ENCODE measurements around the gene STPG3. TPM values are rescaled to one million over a fixed set of nuclear protein-coding genes. Genes with fewer than 3 reads are reported as not detected.
A peak's percentile ranks its signal among the peaks of the same experiment; 100 is the strongest.

Gene STPG3
- total and polyA plus RNA-seq, 2 of the 8 experiments (the other 6 are each of a cell fraction or from before 2014, with no cell fraction given) = not detected

- Histone ChIP-seq H3K23ac (ENCODE audit: insufficient read length) (no peak overlapping the region), H3K79me1 (ENCODE audit: low read depth, low read length) (no peaks in the 10 kb centered on the region), H4K8ac (ENCODE audit: extremely low read depth, insufficient read depth, low read length) (no peak overlapping the region; the same call in 1 of the 2 replicates), H3K27ac (ENCODE audit: low read depth, low read length) (no peak overlapping the region), H2AFZ (ENCODE audit: low read length) (no peak overlapping the region), H2BK12ac (ENCODE audit: low read depth, low read length) (no peak overlapping the region), H3K9ac (replicated peaks in 1 of 4; ENCODE audit: extremely low read depth in 1 of 4, low read depth in 3 of 4, low read length in 3 of 4) (no peak overlapping the region), H3K4ac (replicated peaks; ENCODE audit: insufficient read length, low read depth, low read length) (no peak overlapping the region), H3K79me2 (ENCODE audit: control insufficient read depth in 1 of 2, insufficient read depth in 2 of 2, low read length in 2 of 2) (no peaks in the 10 kb centered on the region), H4K5ac (ENCODE audit: insufficient read length, low read depth, low read length) (no peak overlapping the region), H3K4me1 (replicated peaks in 1 of 4; ENCODE audit: control insufficient read depth in 3 of 4, insufficient read depth in 4 of 4, low read length in 3 of 4) (peaks cover 0 to 17% (median 11%) of the 10 kb centered on the region in 4 experiments; a peak in 6 of 7 replicates), H2BK120ac (replicated peaks; ENCODE audit: low read depth, low read length) (no peak overlapping the region), H3K4me2 (ENCODE audit: insufficient read depth in 1 of 2, low read depth in 2 of 2, low read length in 2 of 2) (no peak overlapping the region), H3K56ac (replicated peaks; ENCODE audit: insufficient read length, low read depth, low read length) (no peak overlapping the region), H3K23me2 (ENCODE audit: low read depth, low read length) (peaks cover 2% of the 10 kb centered on the region; the same call in 1 of the 2 replicates), H3K9me3 (ENCODE audit: insufficient read depth in 2 of 2, low read depth in 1 of 2, low read length in 1 of 2) (no peaks in the 10 kb centered on the region), H2BK5ac (ENCODE audit: low read depth, low read length) (peak overlapping the region; percentile 52; the same call in 1 of the 2 replicates), H2AK5ac (ENCODE audit: low read depth, low read length) (no peak overlapping the region), H3K18ac (ENCODE audit: extremely low read depth, low read length) (no peak overlapping the region), H3K4me3 (ENCODE audit: extremely low read depth in 1 of 4, insufficient read depth in 2 of 4, low read depth in 3 of 4, low read length in 4 of 4) (no peak overlapping the region), H2BK15ac (ENCODE audit: low read length) (no peak overlapping the region), H3K14ac (ENCODE audit: insufficient read length) (no peak overlapping the region), H2BK20ac (ENCODE audit: low read length) (no peak overlapping the region), H3K27me3 (replicated peaks in 1 of 4; ENCODE audit: control insufficient read depth in 3 of 4, extremely low read depth in 1 of 4, insufficient read depth in 3 of 4, low read length in 3 of 4) (no peaks in the 10 kb centered on the region), H4K91ac (replicated peaks; ENCODE audit: insufficient read length, low read length) (no peak overlapping the region), H3K36me3 (ENCODE audit: control insufficient read depth in 2 of 4, insufficient read depth in 4 of 4, low read length in 3 of 4) (peaks cover 0 to 15% (median 12%) of the 10 kb centered on the region in 4 experiments; a peak in 6 of 8 replicates), H4K20me1 (replicated peaks in 1 of 2; ENCODE audit: control insufficient read depth in 1 of 2, insufficient read depth in 2 of 2, low read length in 2 of 2) (peaks cover 4 to 9% of the 10 kb centered on the region in 2 experiments)
- 92% methylated on average over 32 of the region's 39 CpGs; no CpG with 5 or more reads in 1 of the 2 experiments for WGBS, 2 experiments (ENCODE audit: extremely low coverage in 1 of 2, insufficient coverage in 1 of 2, insufficient read length in 1 of 2, insufficient replicate concordance in 2 of 2, low coverage in 1 of 2, low lambda C conversion rate in 2 of 2, missing lambda C conversion rate in 1 of 2)
- TF ChIP-seq JUN (IDR thresholded peaks at IDR 0.05; ENCODE audit: low read depth, low read length) = no peak
- TF ChIP-seq PHF8 (conservative IDR thresholded peaks at IDR 0.05; ENCODE audit: low read depth, low read length) = no peak
- TF ChIP-seq RAD21 (IDR thresholded peaks at IDR 0.05 in 1 of 2, conservative IDR thresholded peaks at IDR 0.05 in 1 of 2; ENCODE audit: low read depth in 2 of 2, low read length in 2 of 2) = no peak
- TF ChIP-seq NRF1 (IDR thresholded peaks at IDR 0.05; ENCODE audit: low read depth, low read length) = no peak
- no peak for TF ChIP-seq YY1 (IDR thresholded peaks at IDR 0.05; ENCODE audit: low read depth, low read length)
- no peak for TF ChIP-seq EGR1 (IDR thresholded peaks at IDR 0.05; ENCODE audit: borderline replicate concordance, low read depth, low read length)
- no peak for TF ChIP-seq MAFK (IDR thresholded peaks at IDR 0.05; ENCODE audit: low read depth, low read length)
- no peak for TF ChIP-seq SUZ12 (IDR thresholded peaks at IDR 0.05; ENCODE audit: low read length)
- TF ChIP-seq SAP30 (IDR thresholded peaks at IDR 0.05; ENCODE audit: insufficient read depth, insufficient replicate concordance, low read length) = no peak
- TF ChIP-seq SP4 (IDR thresholded peaks at IDR 0.05; ENCODE audit: low read length) = no peak
- TF ChIP-seq RNF2 (IDR thresholded peaks at IDR 0.05; ENCODE audit: borderline replicate concordance, low read depth, low read length, missing control alignments, poor library complexity, severe bottlenecking) = no peak
- FAIRE-seq (no peak), DNase-seq (ENCODE audit: low read depth in 1 of 2, low spot score in 2 of 2) (no peak)
- ChIA-PET CTCF (ENCODE audit: partially characterized antibody) (interaction anchor here (0.6 to 2.2 kb wide), 7 partner anchors 8 to 35 kb away, joined by 3 to 8 read pairs (median 3); partner anchors contain the start of gene NELFB), POLR2A (ENCODE audit: partially characterized antibody) (interaction anchor here (1.0 to 47.8 kb wide), 5 partner anchors 9 to 37 kb away, joined by 3 to 1462 read pairs (median 4); partner anchors contain the start of genes CYSRT1, NDOR1, NELFB and NRARP)
Observed at GRCh38 chr9:137272241-137273094, 21.4 kb downstream of the STPG3 start.

Measured in H1 (cell line).